Activated T-cell treated with anti-CD3 and anti-CD28 coated beads, Interleukin-2, amount 50 U/mL, for 48 hours (primary cell): Measurements from ENCODE around the gene BMP3.

Experiments used
- DNase-seq, 2 experiments: peaks; one replicate each; pipeline ENCODE4 v3.0.0-alpha.2; 2020

BMP3 gene

DNA sequence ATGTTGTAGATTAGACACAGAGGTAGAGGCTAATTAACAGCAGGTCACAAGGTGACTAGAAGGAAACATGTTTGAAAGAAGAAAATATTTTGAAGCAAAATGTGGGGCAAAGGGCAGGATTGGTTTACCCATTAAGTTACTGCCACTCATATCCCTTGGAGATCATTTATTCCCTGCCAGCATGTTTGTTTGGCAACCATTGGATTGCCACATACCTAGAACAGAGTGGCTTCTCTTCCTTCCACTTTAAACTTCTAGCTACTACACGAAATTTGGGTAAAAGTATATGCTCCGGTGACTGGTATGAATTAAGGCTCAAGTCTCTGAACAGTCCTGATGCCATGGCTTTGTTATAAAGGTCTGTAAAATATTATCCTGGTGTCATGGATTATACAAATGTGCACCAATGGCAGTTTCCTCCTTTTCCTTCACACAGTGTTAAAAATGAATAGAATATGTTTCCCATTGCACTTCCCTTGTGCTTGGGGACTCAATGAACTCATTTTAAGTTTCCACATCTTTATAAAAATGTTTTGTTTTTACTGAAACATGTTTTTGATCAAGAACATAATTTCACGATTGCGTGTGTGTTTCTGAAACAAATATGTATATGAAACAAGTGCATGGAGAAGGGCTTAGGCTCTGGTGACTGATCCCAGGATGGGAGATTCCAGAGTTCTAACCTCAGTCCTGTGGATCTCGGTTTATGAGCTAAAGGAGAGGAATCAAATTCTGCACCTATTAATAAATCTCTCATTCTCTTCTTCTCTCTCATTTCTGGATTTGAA lies 12.3 kb downstream of the BMP3 start:
- DNase-seq = no peak

DNA sequence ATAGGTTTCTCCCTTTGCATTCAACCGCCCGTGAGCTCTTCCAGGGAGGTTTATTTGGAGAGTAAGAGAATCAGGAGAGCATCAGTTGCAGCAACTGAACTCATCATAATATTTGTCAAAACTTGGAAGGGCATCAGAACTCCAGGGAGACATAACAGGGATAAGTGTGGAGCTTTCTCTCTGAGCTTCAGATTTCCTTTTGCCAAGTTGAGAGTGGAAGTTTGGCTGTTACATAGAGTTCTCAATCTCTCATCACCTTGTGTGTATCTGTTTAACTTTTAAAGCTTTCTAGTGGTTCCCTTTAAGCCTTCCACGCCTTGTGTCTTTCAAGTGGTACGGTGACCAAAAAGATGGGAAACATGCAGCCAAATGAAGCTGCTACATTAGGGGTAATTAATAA lies 18.8 kb downstream of the BMP3 start:
- DNase-seq = no peak

DNA sequence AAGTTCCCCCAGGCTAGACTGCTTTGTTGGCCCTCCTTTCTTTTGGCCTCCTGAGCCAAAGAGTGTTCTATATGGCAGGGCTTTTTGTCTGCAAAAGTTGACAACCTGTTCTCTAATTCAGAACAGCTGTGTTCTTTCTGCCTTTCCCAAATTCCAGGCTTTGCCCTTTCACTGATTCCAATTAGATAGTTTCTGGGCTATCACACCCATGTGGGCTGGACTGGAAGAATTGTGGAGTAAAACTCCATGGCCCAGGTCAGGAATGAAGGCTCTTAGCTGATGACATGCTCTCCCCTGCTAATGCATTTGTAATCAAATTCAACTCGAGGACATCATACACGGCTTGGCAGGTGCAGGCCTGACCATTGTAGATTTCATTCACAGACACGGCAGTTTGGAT lies 19.4 kb downstream of the BMP3 start:
- no peak for DNase-seq

DNA sequence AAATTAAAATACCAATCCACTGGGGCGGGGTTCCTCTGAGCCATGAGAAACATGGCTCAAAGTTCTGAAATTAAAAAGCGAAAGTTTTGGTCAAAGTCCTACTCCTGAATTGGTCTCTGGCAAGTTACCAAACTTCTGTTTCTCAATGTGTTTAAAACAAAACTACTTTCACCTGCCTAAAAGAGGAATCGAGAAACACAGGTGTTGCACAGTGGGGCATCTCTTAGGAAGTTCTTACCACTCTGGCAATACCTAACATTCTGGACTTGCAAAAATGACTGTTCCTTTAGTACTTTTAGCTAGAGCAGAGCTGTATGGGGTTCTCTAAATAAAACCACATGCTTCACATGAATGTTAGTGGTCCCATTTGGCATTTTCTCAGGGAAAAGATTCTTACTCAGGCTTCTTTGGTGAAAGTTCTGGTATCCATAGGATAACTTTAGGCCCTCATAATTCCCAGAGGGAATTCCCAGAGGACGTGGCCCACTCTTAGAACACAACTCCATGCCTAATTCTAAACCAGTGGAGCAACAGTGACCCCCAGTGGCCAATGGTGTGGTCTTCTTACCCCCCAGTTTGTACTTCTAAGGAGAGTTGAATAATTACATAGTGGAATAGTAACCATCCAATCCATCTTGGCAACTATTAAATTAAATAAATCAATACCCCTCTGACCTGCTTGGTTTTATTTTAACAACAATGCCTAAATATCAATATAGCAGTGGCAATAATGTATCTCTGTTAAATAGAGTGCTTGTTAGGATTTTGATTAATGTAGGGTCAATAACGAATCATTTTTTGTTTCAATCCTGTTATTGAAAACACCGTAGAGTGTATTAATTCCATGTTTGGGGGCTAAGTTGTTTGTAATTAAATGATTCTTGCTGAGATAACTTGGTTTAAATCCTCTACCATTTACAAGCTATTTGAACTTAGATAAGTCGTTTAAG lies 21.9 kb downstream of the BMP3 start:
- peak; percentile 56 to 64 for DNase-seq

DNA sequence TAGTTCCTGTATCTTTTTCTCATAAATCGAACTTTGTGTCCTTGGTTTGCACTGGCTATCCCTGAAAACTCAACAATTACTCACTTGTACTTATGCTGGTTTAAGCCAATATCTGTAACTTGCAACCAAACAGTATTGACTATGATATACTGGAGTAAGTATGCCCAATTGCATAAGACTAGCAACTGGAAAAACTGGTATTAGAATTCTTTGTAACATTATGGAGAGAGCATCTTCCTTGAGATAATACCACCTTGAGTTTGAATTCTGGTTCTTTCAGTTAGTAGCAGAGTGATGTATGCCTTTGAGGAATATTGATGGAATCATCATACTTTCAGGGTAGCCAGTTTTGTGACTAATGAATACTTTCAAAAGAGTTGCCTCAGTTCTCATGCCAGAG lies 28.1 kb downstream of the BMP3 start:
- no peak for DNase-seq

DNA sequence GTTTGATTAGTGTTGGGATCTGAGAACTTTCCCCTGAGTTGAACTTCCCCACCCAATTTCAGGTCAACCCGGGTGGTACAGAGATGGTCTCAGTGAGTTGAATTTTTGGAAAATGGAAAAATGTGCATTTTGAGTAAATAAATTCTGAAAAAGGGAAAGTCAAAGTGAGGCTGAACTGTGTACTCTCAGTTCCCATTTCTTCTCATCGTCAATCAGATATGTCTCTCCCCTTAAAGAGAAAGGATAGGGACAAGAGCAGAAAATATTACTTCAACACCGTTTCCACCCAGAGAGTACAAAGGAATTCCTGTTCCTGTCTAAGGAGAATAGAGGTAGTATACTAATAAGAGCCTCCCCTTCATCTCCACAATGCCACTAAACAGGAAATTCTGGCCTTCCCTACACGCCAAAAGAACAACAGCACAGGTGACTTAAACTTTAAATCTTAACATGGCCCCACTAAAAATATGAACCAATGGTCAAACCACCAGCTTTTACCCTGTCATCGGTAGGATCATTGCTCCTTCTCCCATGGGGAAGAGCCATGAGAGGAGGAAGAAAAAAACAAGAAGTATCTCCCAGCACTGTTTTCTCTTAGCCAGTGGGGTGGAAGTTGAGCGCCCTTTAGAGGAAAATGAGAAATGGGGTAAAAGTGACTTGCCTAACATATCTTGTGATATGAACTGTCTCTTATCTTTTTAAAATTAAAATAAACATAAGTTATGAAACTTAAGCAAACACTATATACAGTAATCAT lies 30.3 kb downstream of the BMP3 start:
- no peak for DNase-seq

DNA sequence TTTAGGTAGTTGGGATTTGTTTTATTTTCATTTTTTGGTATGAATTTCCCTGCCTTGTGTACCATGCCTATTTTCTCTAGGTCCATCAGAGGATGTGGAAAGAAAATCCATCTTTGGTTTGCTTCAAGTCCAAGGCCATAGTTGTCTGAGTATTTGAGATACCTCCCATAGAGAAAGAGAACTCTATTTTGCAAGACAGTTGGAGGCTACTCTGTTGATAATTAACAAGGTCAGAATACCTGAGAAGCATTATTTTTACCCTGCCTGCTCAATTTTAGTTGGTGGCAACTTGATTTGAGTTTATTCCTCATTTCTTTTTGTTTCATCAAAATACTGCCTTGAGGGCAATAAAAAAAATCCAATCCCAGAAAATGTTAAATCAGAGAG lies 30.8 kb downstream of the BMP3 start:
- DNase-seq = no peak

DNA sequence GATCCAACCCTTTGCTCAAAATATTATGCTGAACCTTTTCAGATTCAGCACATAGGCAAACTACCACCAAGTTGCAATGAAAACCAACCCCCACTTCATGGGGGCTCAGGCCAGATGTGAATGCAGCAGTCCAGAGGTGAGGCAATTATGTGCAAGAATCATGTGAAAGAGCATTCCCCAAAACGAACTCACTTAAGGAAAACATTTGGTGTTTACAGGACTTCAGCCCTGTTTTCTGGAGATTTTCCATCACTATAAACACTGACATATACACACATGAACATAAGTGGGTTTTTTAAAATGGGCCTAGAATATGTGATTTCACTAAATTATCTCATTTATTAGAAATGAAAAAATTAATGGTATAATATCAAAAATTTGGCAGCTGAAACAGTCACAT lies 31.5 kb downstream of the BMP3 start:
- no peak for DNase-seq

DNA sequence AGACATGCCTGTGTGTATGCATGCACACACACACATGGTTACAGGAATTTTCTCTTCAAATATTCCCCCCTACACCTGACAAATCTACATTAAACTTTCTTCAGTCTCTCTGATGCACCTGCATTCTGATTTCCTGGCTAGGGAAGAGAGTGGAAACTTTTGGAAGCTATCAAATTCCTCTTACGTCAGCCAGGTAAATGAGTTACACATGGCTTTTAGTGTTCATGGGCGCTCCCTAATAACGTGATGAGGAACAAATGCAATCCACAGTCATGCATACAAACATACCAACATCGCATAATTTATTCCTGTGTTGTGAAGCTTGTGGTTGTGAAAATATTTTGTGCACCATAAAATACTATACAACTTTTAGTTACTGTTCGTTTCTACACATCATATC lies 34.9 kb downstream of the BMP3 start:
- no peak for DNase-seq

DNA sequence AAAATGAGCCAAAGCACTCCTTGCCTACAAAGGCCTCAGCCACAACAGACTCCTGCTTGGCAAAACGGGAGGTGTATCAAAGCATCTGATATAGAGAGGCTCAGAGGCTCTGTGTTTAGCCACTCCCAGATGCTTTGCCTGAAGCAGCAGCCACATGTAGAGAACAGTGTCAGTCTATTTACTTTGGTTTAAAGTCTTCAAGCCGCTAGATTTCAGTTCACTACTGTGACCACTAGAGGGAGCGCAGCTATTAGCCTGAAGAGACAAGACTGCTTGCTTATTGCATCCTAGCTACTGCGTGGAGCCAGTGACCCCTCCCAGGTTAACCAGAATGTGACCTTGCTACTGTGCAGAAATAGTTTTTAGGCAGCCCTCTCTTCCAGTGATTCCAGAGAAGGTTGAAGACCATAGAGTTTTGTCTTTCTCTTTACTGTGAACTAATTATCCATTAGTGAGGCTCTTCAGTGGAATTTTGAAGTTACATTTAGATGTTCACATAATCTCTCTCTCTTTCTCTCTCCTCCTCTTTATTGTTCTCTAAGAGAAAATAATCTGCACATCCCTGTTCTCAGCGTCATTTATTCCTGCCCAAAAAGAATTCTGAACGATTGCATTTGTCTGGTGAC lies 39.3 kb downstream of the BMP3 start:
- peak; percentile 50 to 58 for DNase-seq

DNA sequence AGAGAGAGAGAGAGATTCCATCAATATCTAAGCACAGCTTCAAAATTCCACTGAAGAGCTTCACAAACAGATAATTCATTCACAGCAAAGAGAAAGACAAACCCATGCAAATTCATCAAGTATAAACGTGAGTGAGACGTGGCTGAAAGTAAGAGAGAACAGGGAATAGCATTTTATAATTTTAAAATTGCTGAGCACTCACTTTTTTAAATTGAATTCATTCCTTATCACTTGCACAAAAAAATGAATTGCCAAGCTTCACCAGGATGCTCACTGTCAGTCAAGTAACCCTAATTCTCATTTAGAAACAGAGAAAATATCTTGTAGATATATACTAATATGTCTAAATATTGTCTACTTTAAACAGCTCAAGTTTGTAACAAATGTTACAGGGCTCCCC lies 40.5 kb downstream of the BMP3 start:
- no peak for DNase-seq

DNA sequence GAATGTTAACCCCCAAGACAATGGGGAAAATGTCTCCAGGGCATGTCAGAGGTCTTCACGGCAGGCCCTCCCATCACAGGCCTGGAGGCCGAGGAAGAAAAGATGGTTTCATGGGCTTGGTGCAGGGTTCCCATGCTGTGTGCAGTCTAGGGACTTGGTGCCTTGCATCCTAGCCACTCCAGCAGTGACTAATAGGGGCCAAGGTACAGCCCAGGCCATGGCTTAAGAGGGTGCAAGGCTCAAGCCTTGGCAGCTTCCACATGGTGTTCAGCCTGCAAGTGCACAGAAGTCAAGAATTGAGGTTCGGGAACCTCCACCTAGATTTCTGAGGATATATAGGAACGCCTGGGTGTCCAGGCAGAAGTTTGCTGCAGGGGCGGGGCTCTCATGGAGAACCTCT lies 50.6 kb downstream of the BMP3 start:
- no peak for DNase-seq

DNA sequence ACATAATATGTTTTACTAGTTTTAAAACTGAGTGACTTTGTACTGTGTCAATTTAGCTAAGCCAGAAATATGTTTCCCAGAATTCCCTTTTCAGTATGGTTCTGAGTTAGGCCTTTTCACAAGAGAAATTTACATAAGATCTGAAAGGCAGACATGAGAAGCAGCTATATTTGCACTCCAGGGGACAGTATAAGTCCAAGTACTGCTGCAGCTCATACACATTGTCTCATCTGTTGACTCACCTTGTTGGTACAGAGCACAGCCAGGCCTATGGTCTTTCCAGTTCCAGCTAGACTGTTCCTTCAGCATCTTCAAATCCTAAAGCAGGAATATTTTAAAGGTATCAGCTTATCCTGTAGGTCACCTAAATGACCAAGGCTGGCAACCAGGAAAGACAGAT lies 53.5 kb downstream of the BMP3 start:
- DNase-seq = no peak

DNA sequence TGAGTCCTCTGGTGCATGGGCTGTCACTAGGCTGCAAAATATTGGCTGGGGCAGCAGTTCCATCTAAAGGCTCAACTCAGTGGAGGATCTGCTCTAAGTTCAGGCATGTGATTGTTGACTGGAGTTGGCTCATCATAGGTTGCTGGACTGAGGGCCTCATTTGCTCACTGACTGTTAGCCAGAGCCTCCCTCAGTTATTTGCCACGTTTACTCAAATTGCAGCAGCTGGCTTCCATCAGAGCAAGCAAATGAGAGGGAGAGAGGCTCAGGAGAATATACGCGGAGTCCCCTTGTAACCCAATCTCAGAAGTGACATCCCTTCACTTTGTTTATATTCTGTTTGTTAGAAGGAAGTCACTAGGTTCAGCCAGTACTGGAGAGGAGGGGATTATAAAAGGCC lies 54.1 kb downstream of the BMP3 start:
- DNase-seq = no peak

DNA sequence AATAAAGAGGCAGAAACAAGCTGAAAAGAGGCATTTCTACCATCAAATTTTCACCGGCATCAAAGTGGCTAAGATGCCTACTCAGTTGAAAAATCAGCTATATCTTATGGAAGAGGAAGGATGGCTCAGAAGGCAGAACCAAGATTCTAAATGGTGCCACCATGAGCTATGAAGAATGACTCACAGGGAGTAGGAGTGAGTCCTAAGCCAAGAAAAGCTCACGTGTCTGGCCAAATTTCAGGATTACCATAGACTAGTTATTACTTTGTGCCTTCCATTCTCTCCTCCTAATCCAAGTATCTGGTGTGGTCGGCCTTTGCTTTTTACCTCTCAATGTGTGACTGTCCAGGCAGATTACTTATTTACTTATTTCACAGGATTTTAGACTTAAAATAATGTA lies 54.8 kb downstream of the BMP3 start:
- no peak for DNase-seq

DNA sequence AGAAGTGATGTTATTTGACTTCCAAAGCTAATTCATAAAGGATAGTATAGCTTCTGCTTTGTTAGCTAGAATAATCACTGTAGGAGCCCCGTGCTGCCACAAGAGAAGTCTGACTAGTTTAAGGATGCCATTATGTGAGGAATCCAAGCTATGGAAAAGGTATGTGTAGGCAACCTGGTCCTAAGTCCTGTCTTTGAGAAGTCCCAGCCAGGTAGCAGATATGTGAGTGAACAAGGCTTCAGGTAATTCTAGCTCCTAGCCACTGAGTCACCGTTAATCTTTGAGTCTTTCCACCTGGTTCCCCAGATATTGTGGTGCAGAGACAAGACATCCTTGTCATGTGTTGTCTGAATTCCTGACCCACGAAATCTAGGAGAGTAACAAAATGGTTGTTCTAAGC lies 55.5 kb downstream of the BMP3 start:
- DNase-seq = no peak

DNA sequence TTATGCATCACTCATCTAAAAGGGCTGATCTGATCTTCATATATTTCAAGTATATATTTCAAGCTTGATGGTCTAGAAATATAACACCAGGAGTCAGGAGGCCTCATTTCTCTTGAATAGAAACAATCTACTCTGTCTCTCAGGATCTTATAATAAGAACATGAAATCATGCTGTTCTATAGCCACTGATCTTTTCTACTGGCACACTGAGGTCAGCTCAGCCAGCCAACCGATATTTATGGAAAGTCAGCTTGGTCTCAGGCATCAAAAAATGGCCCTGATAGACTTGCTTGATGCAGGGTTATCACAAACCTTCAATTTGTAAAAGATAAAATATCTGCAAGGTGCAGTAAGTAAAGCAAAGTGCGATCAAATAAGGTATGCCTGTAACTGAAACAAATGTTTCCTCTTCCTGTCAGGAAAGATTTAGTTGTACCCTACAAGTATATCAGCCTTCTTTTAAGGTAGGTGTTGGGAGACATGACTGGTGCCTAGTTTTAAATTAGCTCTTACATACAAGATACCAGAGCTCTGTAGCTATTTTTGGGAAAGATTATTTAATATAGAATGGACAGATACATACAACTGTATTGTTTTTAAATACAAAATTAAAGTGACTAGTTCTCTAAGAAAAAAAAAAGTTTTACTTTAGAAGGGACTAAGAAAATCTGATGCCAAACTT lies 63.4 kb downstream of the BMP3 start:
- DNase-seq = no peak

DNA sequence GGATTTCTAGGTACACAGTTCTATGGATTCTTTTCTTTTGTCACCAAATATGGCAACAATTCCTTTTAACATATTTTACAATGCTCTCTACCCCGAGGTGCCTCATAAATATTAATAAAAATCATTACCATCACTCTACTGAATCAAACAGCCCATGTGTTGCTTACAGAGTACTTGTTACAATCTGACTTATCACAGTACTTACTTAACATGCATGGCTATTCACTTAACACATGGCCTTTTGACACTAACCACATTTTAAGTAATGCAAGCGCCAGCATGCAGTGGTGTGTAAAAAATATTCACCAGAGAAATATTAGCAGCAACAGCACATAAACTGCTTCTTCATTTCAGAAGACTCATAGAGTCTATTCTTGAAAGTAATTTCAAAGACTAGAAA lies 64.9 kb downstream of the BMP3 start:
- no peak for DNase-seq

DNA sequence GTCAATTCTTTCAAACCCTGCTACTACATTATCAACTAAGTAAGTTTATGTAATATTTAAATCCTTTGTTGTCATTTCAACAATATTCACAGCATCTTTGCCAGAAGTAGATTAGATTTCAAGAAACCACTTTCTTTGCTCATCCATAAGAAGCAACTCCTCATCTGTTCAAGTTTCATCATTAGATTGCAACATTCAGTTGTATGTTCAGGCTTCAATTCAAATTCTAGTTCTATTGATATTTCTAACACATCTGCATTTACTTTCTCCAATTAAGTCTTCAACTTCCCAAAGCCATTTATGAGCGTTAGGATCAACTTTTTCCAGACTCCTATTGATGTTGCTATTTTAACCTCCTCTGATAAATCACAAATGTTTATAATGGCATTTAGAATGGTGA lies 66.1 kb downstream of the BMP3 start:
- DNase-seq = no peak

DNA sequence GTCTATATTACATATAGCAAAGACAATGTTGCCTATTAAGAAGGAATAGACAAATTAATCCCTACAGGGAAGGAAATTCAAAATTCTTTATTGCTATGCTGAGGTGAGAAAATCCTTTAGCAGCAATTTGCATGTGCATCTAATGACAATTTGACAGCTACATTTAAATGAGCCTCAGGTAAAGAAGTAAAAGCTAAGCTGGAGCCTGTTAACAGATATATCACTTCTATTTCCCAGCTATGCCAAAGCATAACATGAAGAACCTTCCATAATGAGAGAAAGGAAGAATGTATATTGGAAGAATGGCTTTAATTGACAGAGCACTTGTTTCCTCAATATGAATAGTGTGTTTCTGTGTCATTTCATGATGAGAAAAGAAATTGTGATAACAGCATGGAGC lies 71.6 kb downstream of the BMP3 start:
- DNase-seq = no peak

DNA sequence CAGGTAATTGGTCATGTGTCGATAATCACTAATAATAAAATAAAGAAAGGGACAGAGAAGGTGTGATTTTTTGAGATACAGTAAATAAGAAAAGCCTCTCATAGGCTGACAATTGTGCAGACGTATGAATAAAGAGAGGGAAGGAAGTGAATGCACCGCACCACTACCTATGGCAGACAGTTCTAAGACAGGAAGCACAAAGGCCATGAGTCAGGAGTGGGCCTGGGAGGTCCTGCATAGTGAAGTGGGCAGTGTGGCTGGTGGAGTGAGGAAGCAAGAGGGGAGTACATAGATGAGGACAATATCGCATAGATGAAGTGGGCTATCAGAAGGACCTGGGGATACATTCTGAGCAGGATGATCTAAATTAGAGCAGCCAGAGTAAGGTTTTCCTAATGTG lies 75.6 kb downstream of the BMP3 start:
- DNase-seq = no peak
